Measurements from ENCODE around the gene ATN1. TPM values are rescaled to one million over a fixed set of nuclear protein-coding genes. Genes with fewer than 3 reads are reported as not detected.

Gene ATN1
- total and polyA plus RNA-seq, 9 of the 15 experiments (the other 6 are each of a cell fraction or from before 2014, with no cell fraction given): 0.15 to 49.8 (median 2.7) TPM

DNA sequence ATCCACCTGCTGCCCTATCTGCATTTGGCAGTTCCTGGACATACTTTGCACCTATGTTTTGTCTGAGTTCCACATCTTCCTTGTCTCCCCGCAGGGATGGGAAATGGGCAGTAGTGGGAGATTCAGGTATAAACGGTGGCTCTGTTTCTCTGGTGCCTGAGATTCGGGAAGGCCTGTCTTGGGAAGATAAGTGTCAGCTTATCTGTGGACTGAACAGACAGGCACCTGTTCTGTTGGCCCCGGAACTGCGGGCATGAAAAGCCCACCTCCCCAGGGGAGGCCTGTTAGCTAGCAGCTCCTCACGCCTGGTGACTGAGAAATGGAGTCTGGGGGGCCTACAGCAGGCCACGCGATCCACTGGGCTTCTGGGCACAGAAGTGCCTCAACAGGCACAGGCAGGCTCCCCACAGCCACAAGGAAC lies 36.9 kb downstream of the ATN1 start (continued):
- TF ChIP-seq ETS2 (tag; IDR thresholded peaks at IDR 0.05; ENCODE audit: borderline replicate concordance, poor library complexity, severe bottlenecking): no peak
- no peak for TF ChIP-seq BCL6 (CRISPR knock-in tag; IDR thresholded peaks at IDR 0.05)
- TF ChIP-seq PHF21A (IDR thresholded peaks at IDR 0.05; ENCODE audit: borderline replicate concordance, low read depth): no peak
- TF ChIP-seq RCOR1 (IDR thresholded peaks at IDR 0.05; ENCODE audit: borderline replicate concordance in 1 of 2, low read depth in 2 of 2, low read length in 2 of 2): peak in 1 of 2 experiments; percentile 66; a peak in 2 of 4 replicates
- TF ChIP-seq NFIC (IDR thresholded peaks at IDR 0.05): peak; percentile 72
- no peak for TF ChIP-seq RFX7 (CRISPR knock-in tag; IDR thresholded peaks at IDR 0.05)
- TF ChIP-seq STAT5A (IDR thresholded peaks at IDR 0.05; ENCODE audit: borderline replicate concordance, low read length): peak; percentile 75; the same call in 1 of the 2 replicates
- TF ChIP-seq, protein P1, sequence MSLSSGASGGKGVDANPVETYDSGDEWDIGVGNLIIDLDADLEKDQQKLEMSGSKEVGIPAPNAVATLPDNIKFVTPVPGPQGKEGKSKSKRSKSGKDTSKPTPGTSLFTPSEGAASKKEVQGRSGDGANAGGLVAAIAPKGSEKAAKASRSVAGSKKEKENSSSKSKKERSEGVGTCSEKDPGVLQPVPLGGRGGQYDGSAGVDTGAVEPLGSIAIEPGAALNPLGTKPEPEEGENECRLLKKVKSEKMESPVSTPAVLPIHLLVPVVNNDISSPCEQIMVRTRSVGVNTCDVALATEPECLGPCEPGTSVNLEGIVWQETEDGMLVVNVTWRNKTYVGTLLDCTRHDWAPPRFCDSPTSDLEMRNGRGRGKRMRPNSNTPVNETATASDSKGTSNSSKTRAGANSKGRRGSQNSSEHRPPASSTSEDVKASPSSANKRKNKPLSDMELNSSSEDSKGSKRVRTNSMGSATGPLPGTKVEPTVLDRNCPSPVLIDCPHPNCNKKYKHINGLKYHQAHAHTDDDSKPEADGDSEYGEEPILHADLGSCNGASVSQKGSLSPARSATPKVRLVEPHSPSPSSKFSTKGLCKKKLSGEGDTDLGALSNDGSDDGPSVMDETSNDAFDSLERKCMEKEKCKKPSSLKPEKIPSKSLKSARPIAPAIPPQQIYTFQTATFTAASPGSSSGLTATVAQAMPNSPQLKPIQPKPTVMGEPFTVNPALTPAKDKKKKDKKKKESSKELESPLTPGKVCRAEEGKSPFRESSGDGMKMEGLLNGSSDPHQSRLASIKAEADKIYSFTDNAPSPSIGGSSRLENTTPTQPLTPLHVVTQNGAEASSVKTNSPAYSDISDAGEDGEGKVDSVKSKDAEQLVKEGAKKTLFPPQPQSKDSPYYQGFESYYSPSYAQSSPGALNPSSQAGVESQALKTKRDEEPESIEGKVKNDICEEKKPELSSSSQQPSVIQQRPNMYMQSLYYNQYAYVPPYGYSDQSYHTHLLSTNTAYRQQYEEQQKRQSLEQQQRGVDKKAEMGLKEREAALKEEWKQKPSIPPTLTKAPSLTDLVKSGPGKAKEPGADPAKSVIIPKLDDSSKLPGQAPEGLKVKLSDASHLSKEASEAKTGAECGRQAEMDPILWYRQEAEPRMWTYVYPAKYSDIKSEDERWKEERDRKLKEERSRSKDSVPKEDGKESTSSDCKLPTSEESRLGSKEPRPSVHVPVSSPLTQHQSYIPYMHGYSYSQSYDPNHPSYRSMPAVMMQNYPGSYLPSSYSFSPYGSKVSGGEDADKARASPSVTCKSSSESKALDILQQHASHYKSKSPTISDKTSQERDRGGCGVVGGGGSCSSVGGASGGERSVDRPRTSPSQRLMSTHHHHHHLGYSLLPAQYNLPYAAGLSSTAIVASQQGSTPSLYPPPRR (CRISPR knock-in tag; IDR thresholded peaks at IDR 0.05; ENCODE audit: borderline replicate concordance): no peak
- TF ChIP-seq, protein P2, sequence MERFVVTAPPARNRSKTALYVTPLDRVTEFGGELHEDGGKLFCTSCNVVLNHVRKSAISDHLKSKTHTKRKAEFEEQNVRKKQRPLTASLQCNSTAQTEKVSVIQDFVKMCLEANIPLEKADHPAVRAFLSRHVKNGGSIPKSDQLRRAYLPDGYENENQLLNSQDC (CRISPR knock-in tag; IDR thresholded peaks at IDR 0.05): no peak
- TF ChIP-seq PPARD (CRISPR knock-in tag; IDR thresholded peaks at IDR 0.05): no peak
- no peak for TF ChIP-seq ZNF274 (IDR thresholded peaks at IDR 0.05; ENCODE audit: borderline replicate concordance, low read depth, low read length)
- TF ChIP-seq RAD21 (CRISPR knock-in tag; conservative IDR thresholded peaks at IDR 0.05 in 1 of 2, IDR thresholded peaks at IDR 0.05 in 1 of 2): no peak
- no peak for TF ChIP-seq ZNF76 (CRISPR knock-in tag; IDR thresholded peaks at IDR 0.05; ENCODE audit: borderline replicate concordance)
- no peak for TF ChIP-seq ZNF316 (IDR thresholded peaks at IDR 0.05)
- TF ChIP-seq ZNF589 (CRISPR knock-in tag; IDR thresholded peaks at IDR 0.05; ENCODE audit: low read depth): peak; percentile 43; the same call in 1 of the 2 replicates
- TF ChIP-seq RFX1 (IDR thresholded peaks at IDR 0.05): no peak
- TF ChIP-seq, protein P3, sequence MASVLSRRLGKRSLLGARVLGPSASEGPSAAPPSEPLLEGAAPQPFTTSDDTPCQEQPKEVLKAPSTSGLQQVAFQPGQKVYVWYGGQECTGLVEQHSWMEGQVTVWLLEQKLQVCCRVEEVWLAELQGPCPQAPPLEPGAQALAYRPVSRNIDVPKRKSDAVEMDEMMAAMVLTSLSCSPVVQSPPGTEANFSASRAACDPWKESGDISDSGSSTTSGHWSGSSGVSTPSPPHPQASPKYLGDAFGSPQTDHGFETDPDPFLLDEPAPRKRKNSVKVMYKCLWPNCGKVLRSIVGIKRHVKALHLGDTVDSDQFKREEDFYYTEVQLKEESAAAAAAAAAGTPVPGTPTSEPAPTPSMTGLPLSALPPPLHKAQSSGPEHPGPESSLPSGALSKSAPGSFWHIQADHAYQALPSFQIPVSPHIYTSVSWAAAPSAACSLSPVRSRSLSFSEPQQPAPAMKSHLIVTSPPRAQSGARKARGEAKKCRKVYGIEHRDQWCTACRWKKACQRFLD (CRISPR knock-in tag; IDR thresholded peaks at IDR 0.05): no peak
- no peak for TF ChIP-seq NONO (IDR thresholded peaks at IDR 0.05; ENCODE audit: low read depth in 2 of 2, low read length in 1 of 2)
- peak; percentile 56 to 57; a peak in 3 of 4 replicates for TF ChIP-seq TRIM24 (IDR thresholded peaks at IDR 0.05)
- TF ChIP-seq RBM15 (IDR thresholded peaks at IDR 0.05; ENCODE audit: insufficient read depth, low read length): no peak
- no peak for TF ChIP-seq TBP (optimal IDR thresholded peaks at IDR 0.05; ENCODE audit: low read depth, low read length)
- TF ChIP-seq SMARCE1 (IDR thresholded peaks at IDR 0.05): 0 out of 2 replicates have a peak, but pooled peaks have one; percentile 51
- TF ChIP-seq, protein P4, sequence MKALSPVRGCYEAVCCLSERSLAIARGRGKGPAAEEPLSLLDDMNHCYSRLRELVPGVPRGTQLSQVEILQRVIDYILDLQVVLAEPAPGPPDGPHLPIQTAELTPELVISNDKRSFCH (CRISPR knock-in tag; IDR thresholded peaks at IDR 0.05): no peak
- TF ChIP-seq, protein P4 (tag; IDR thresholded peaks at IDR 0.05): no peak

Measured in K562 (cell line).